HG02973 (cell line): ENCODE data around the gene IREB2.

Experiments used
- ATAC-seq: cut with Tn5 transposase; IDR thresholded peaks from one replicate; pipeline ENCODE4 v1.9.1; 2021; ENCODE audit warnings: moderate library complexity; ENCODE audit not compliant: unreplicated experiment

The IREB2 gene

GRCh38 chr15:78540141-78540870, 102.3 kb downstream of the IREB2 start, which contains the start of gene PSMA4:
Gene PSMA4 (plus strand): TSS chr15:78540444. CDS start chr15:78541928, 1,484 bp downstream.
- ATAC-seq: peak; percentile 73

DNA sequence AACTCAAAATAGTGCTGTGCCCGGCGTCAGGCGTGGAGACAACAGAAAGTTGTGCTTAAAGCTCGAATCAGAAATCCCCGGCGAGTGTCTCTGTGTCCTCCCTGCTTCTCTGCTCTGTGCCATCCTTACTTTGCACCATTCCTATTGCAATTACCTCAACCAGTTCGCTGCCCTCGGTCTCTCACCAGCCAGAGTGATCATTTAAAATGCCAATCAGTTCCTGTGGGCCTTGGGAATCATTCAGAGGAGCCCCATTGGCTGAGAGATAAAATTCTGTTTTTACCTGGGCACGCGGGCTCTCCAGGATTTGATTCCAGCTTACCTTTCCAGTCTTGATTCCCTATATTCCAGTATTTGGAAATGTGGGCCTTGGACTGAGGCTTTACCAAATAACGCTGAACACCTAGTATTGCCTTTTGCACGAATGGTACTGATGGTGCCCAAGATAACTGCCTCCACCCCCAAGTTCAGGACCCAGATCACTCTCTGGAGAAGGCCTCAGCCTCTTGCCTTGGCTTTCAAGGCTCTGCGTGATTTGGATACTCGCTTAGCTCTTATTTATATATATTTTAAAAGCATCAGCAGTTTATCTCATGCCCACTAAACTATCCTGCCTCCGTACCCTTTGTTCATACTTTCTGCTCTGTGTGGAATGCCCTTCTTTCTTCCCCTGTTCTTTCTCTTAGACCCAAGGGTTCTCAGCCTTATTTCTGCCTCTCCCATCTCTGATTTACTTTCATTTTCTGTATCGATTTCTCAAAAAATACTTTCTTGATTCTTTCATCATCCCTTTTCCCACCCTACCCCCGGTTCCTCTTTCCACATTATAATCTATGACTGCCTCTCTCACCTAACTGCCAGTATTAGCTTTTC, 103.1 kb downstream of the IREB2 start:
- no peak for ATAC-seq

- no peak for ATAC-seq
Measured at GRCh38 chr15:78541744-78542034, 103.7 kb downstream of the IREB2 start.

GRCh38 chr15:78542647-78543046, 104.6 kb downstream of the IREB2 start:
- ATAC-seq: no peak

DNA sequence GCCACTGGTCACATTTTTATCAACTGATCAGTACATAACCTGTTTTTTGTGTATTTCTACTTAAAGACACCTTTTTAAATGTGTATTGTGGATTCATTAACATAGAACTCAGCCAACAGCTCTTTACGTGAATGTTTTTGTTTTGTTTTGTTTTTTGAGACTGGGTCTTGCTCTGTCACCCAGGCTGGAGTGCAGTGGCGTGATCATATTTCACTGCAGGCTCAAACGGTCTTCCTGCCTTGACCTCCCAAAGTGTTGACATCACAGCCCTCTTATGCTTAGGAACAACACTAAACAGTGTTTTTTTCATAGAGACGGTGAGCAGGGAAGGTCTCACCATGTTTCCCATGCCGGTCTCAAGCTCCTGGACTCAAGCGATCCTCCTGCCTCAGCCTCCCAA, 112.2 kb downstream of the IREB2 start:
- no peak for ATAC-seq

- no peak for ATAC-seq
Measured at GRCh38 chr15:78550815-78551214, 112.8 kb downstream of the IREB2 start.
